Measurements from ENCODE around the gene SSU72.
"Not testable (repeated sequence)": the region's sequence is repeated elsewhere in the genome, so short reads cannot be mapped to it uniquely, and the experiment has no call there.

- TF ChIP-seq EP300, POLR2A (IDR thresholded peaks at IDR 0.05): not testable (repeated sequence)
- TF ChIP-seq, protein P1, sequence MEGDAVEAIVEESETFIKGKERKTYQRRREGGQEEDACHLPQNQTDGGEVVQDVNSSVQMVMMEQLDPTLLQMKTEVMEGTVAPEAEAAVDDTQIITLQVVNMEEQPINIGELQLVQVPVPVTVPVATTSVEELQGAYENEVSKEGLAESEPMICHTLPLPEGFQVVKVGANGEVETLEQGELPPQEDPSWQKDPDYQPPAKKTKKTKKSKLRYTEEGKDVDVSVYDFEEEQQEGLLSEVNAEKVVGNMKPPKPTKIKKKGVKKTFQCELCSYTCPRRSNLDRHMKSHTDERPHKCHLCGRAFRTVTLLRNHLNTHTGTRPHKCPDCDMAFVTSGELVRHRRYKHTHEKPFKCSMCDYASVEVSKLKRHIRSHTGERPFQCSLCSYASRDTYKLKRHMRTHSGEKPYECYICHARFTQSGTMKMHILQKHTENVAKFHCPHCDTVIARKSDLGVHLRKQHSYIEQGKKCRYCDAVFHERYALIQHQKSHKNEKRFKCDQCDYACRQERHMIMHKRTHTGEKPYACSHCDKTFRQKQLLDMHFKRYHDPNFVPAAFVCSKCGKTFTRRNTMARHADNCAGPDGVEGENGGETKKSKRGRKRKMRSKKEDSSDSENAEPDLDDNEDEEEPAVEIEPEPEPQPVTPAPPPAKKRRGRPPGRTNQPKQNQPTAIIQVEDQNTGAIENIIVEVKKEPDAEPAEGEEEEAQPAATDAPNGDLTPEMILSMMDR (IDR thresholded peaks at IDR 0.05) = not testable (repeated sequence)
These were observed 65.7 kb downstream of the SSU72 start for GRCh38 chr1:1508775-1509464.

Measured in tibial nerve (tissue), 4 donors.